AG04450 (cell line): ENCODE measurements around the gene VIPR2. TPM values are rescaled to one million over a fixed set of nuclear protein-coding genes. Genes with fewer than 3 reads are reported as not detected.

Experiments used
- CTCF ChIA-PET: fragments of 300-600, 350-600 bp; formaldehyde crosslinking; extraction: SDS; loops from one replicate; lab custom pipeline; 2022; ENCODE audit warnings: antibody characterized with exemption, inconsistent platforms; lab: Charles Lee
- POLR2A ChIA-PET: fragments of 350-600 bp; formaldehyde crosslinking; extraction: SDS; loops from one replicate; lab custom pipeline; 2021; ENCODE audit warnings: antibody characterized with exemption, inconsistent platforms; lab: Yijun Ruan, JAX
- DNase-seq: peaks from one replicate; pipeline ENCODE4 v3.0.0-alpha.2; 2011; ENCODE audit warnings: low read depth, low spot score
- H3K27ac ChIP-seq: one replicate; pipeline ENCODE4 v1.5.1; 2012; ENCODE audit warnings: low read depth, low read length, control low read depth
- H3K27me3 ChIP-seq: one replicate; pipeline ENCODE4 v1.6.0; 2012; ENCODE audit warnings: low read length; ENCODE audit not compliant: control insufficient read depth, insufficient read depth
- H3K4me3 ChIP-seq: 2 replicates; pipeline ENCODE4 v1.5.1; 2011; ENCODE audit warnings: mild to moderate bottlenecking, low read depth, low read length, control low read depth
- H3K9me3 ChIP-seq: 2 replicates; pipeline ENCODE4 v1.5.1; 2012; ENCODE audit warnings: low read length; ENCODE audit not compliant: control insufficient read depth, insufficient read depth
- CTCF ChIP-seq: IDR thresholded peaks from 2 replicates; pipeline ENCODE4 v1.5.1; 2011; ENCODE audit warnings: low read depth, low read length, control low read depth, inconsistent platforms
- polyA plus RNA-seq: library from polyadenylated mRNA; depleted of rRNA; stranded (reverse); fragments of >200 nt; gene quantifications from 2 replicates; pipeline ENCODE4 v1.2.3, GENCODE V29; 2011

VIPR2 gene
- polyA plus RNA-seq, 1 experiment = not detected

DNA sequence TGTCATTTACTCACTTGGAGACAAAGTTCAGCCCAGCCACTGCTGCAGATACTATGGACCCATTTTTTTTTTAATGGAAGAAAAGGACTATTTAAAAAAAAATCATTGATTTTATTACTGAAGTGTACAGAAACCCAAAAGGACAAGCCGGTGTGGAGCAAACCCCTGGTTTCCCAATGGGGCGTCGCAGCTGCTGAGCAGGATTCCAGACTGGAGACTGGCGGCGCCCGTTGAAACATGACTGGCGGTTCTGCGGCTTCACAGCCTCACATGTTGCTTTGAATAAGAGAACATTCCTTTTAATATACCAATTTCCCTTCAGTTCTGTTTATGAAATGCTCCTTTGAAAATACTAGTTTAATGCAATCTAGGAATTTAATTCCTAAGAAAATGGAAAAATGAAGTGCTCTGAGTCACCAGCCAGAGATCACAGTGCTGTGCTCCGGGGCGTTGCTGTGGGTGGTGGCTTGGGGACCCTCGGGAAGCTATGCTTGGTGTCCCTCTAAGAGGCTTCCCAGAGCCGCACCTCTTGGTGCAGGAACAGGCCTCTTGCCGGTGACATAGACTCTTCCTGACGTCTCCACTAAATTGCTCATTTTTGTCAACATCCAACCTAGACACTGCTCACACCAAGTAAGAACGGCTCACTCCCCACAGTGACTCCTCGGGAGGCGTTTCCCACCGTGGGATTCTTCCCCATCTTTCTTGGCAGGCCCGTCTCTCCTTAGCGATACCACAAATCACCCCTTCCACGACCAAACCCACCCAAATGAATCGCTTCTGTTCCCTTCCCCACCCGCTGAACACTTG, 12.0 kb upstream of the VIPR2 start:
- Histone ChIP-seq H3K27ac (no peak overlapping the region), H3K27me3 (no peaks in the 10 kb centered on the region), H3K4me3 (no peak overlapping the region), H3K9me3 (peaks cover 72% of the 10 kb centered on the region)
- no peak for DNase-seq
- CTCF ChIA-PET = no interaction called here
- TF ChIP-seq CTCF = no peak
- POLR2A ChIA-PET = no interaction called here

DNA sequence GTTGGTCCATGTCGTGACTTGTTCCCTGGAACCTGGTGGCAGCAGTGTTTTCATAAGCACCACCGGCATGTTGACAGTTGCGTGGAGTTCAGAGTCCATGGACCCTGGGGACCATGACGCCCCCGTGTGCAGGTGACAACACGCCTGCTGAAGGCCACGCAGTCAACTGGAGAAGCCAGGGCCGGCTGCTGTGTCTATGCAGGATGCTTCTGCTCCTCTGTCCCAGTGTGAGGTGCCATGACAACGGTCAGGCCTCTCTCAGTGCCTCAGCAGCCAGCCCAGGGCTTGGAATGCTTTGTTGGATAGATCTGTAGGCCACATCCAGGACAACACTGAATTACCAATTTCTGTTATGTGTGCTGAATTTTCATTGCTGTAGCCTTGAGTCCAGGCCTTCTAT, 10.7 kb upstream of the VIPR2 start:
- TF ChIP-seq CTCF = no peak
- Histone ChIP-seq H3K27ac (no peak overlapping the region), H3K4me3 (no peak overlapping the region), H3K27me3 (no peaks in the 10 kb centered on the region), H3K9me3 (peaks cover 79% of the 10 kb centered on the region)
- POLR2A ChIA-PET = no interaction called here
- DNase-seq = no peak
- CTCF ChIA-PET = no interaction called here

DNA sequence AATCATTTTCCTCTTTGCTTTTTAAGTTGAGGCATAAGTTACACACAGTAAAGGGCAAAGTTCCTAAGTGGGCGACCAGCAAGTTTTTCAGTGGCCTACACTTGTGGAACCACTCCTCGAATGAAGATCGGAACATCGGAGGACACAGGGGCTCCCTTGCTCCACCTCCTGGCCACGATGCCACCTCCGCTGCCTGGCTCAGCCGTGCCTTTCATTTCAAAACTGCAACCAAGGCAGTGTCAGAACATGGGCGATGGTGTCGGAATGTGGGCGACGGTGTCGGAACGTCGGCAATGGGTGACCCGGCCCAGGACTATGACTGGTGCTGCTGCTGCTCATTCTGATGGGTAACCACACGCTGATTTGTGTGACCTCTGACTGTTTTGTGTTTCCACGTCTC, 9.6 kb upstream of the VIPR2 start:
- Histone ChIP-seq H3K27ac (no peak overlapping the region), H3K9me3 (peaks cover 78% of the 10 kb centered on the region), H3K27me3 (no peaks in the 10 kb centered on the region), H3K4me3 (no peak overlapping the region)
- CTCF ChIA-PET = no interaction called here
- POLR2A ChIA-PET = no interaction called here
- no peak for DNase-seq
- TF ChIP-seq CTCF = no peak

DNA sequence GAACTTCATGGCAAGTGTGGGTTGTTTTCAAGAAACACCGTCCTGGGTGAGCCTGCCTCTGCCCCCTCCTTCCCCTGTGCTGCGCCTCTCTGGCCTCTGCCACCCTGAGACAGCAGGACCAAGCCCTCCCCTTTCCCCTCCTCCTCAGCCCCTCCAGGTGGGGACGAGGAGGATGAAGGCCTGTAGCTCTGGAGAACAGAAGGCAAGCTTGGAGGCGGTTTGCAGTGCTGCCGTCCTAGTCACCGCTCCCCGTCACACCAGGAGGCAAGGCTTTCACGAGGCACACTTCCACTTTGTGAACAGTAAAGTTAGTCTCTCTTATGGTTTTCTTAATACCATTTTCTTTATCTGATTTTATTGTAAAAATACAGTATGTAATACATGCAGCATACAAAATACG, 8.8 kb upstream of the VIPR2 start:
- Histone ChIP-seq H3K27ac (no peak overlapping the region), H3K27me3 (no peaks in the 10 kb centered on the region), H3K9me3 (peaks cover 77% of the 10 kb centered on the region), H3K4me3 (no peak overlapping the region)
- CTCF ChIA-PET = no interaction called here
- no peak for DNase-seq
- POLR2A ChIA-PET = no interaction called here
- no peak for TF ChIP-seq CTCF

DNA sequence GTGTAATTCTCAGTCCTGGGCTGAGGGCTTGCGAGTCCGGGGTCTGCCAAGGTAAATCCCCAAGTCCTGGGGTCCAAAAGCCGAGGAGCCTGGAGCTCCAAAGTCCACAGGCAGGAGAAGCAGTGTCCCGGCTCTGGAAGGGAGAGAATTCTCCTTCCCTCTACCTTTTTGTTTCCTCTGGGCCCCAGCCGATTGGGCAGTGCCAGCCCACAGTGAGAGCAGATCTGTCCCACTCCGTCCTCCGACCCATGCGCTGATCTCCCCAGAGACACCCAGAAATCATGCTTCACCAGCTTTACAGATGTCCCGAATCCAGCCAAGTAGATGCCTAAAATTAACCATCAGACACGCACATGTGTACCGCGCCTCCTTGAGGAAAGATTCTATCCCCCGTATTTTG, 8.1 kb upstream of the VIPR2 start:
- Histone ChIP-seq H3K27me3 (no peaks in the 10 kb centered on the region), H3K4me3 (no peak overlapping the region), H3K9me3 (peaks cover 75% of the 10 kb centered on the region), H3K27ac (no peak overlapping the region)
- ChIA-PET CTCF (no interaction called here), POLR2A (no interaction called here)
- no peak for TF ChIP-seq CTCF
- no peak for DNase-seq
